Activated CD8-positive, alpha-beta memory T cell treated with anti-CD3 and anti-CD28 coated beads for 4 hours (primary cell): ENCODE results near the gene HSPG2.

Source experiments
- DNase-seq, 2 donors: peaks; one replicate each; pipeline ENCODE4 v3.0.0-alpha.2; 2020; ENCODE audit warnings: low read depth in 2 of 2

HSPG2 gene

GRCh38 chr1:21879928-21880618, 57.0 kb downstream of the HSPG2 start:
- DNase-seq = no peak

- no peak for DNase-seq
Observed at GRCh38 chr1:21878840-21879478, 58.2 kb downstream of the HSPG2 start.

GRCh38 chr1:21878009-21878773, 58.9 kb downstream of the HSPG2 start:
- no peak for DNase-seq

GRCh38 chr1:21876267-21876666, 60.8 kb downstream of the HSPG2 start:
- no peak for DNase-seq

- no peak for DNase-seq
Observed at GRCh38 chr1:21875621-21876063, 61.5 kb downstream of the HSPG2 start.

GRCh38 chr1:21874778-21875547, 62.1 kb downstream of the HSPG2 start:
- DNase-seq = no peak

GRCh38 chr1:21874328-21874727, 62.8 kb downstream of the HSPG2 start:
- DNase-seq = no peak

GRCh38 chr1:21873761-21874160, 63.3 kb downstream of the HSPG2 start:
- no peak for DNase-seq

- DNase-seq = no peak
Observed at GRCh38 chr1:21873174-21873573, 63.9 kb downstream of the HSPG2 start.

GRCh38 chr1:21872445-21873079, 64.5 kb downstream of the HSPG2 start:
- DNase-seq = no peak

- no peak for DNase-seq
Observed at GRCh38 chr1:21871943-21872342, 65.2 kb downstream of the HSPG2 start.

GRCh38 chr1:21870611-21871010, 66.5 kb downstream of the HSPG2 start:
- DNase-seq = no peak

GRCh38 chr1:21869620-21870121, 67.4 kb downstream of the HSPG2 start:
- no peak for DNase-seq

- no peak for DNase-seq
Observed at GRCh38 chr1:21868941-21869454, 68.1 kb downstream of the HSPG2 start.

GRCh38 chr1:21868482-21868881, 68.6 kb downstream of the HSPG2 start:
- no peak for DNase-seq

- DNase-seq = no peak
Observed at GRCh38 chr1:21867451-21867996, 69.6 kb downstream of the HSPG2 start.

- DNase-seq = no peak
Observed at GRCh38 chr1:21866707-21867043, 70.4 kb downstream of the HSPG2 start.

- DNase-seq = no peak
Observed at GRCh38 chr1:21865943-21866706, 71.0 kb downstream of the HSPG2 start.

GRCh38 chr1:21865609-21865942, 71.5 kb downstream of the HSPG2 start:
- no peak for DNase-seq

GRCh38 chr1:21864730-21865129, 72.4 kb downstream of the HSPG2 start:
- DNase-seq = no peak
